ENCODE measurements around the gene AFAP1L2.

GRCh38 chr10:114252092-114252491, 152.2 kb downstream of the AFAP1L2 start:
- TF ChIP-seq EZH2phosphoT487 (IDR thresholded peaks at IDR 0.05; ENCODE audit: insufficient read depth, low read depth), result no peak
- no peak for TF ChIP-seq EZH2 (IDR thresholded peaks at IDR 0.05; ENCODE audit: insufficient read depth, poor library complexity, severe bottlenecking)
